Osteocyte (in vitro differentiated cells): Measurements from ENCODE around the gene POLA1. TPM values are rescaled to one million over a fixed set of nuclear protein-coding genes. Genes with fewer than 3 reads are reported as not detected.

ENCODE experiments used
- DNase-seq: peaks from one replicate; pipeline ENCODE4 v3.0.0; 2021; ENCODE audit warnings: mixed read lengths; ENCODE audit not compliant: unreplicated experiment; ENCODE audit errors: extremely low spot score
- H3K27ac Mint-ChIP-seq: one replicate; pipeline ENCODE4 v1.8.0; 2021; ENCODE audit warnings: mild to moderate bottlenecking, mixed read lengths; ENCODE audit not compliant: unreplicated experiment
- H3K27me3 Mint-ChIP-seq: one replicate; pipeline ENCODE4 v1.8.0; 2021; ENCODE audit warnings: mixed read lengths; ENCODE audit not compliant: unreplicated experiment
- H3K36me3 Mint-ChIP-seq: one replicate; pipeline ENCODE4 v1.8.0; 2021; ENCODE audit warnings: mixed read lengths; ENCODE audit not compliant: unreplicated experiment
- H3K4me1 Mint-ChIP-seq: one replicate; pipeline ENCODE4 v1.8.0; 2021; ENCODE audit warnings: mixed read lengths; ENCODE audit not compliant: unreplicated experiment
- H3K4me3 Mint-ChIP-seq: one replicate; pipeline ENCODE4 v1.8.0; 2021; ENCODE audit warnings: mild to moderate bottlenecking, moderate library complexity, mixed read lengths; ENCODE audit not compliant: unreplicated experiment
- H3K9me3 Mint-ChIP-seq: one replicate; pipeline ENCODE4 v1.8.0; 2021; ENCODE audit warnings: mixed read lengths; ENCODE audit not compliant: unreplicated experiment
- total RNA-seq: library from RNA; stranded (reverse); gene quantifications from 2 replicates; pipeline ENCODE4 v1.2.1, GENCODE V29; 2021
- TF ChIP-seq, protein P1 (sequence below): fragments of 200-600 bp; sonication (generic); IDR thresholded peaks from 2 replicates; pipeline ENCODE4 v1.5.0; 2021; ENCODE audit warnings: antibody characterized with exemption, mild to moderate bottlenecking, moderate library complexity

POLA1 gene
- total RNA-seq, 1 donor from 2014 or later = 17.3 TPM

DNA sequence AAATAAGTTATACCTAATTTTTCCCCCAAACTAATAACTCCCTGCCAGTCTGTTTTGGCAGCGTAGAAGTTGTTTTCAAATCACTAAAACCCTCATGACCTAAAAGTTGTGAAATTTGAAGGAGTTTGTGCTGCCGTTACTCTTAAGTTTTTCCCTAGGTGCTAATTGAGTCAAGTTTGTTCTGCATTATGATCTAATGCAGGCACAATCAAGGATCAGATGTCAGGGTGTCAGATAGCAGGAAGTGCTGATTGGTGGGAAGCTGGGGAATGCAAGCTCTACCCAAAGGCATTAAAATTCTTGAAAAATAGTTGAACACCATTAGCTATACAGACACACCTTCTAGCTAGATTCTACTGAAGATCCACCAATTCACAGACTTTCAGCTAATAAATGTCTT is 270.1 kb downstream of the POLA1 start:
- H3K36me3 Mint-ChIP-seq = no peaks in the 10 kb centered on the region
- no peak for DNase-seq
- TF ChIP-seq, protein P1, sequence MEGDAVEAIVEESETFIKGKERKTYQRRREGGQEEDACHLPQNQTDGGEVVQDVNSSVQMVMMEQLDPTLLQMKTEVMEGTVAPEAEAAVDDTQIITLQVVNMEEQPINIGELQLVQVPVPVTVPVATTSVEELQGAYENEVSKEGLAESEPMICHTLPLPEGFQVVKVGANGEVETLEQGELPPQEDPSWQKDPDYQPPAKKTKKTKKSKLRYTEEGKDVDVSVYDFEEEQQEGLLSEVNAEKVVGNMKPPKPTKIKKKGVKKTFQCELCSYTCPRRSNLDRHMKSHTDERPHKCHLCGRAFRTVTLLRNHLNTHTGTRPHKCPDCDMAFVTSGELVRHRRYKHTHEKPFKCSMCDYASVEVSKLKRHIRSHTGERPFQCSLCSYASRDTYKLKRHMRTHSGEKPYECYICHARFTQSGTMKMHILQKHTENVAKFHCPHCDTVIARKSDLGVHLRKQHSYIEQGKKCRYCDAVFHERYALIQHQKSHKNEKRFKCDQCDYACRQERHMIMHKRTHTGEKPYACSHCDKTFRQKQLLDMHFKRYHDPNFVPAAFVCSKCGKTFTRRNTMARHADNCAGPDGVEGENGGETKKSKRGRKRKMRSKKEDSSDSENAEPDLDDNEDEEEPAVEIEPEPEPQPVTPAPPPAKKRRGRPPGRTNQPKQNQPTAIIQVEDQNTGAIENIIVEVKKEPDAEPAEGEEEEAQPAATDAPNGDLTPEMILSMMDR = no peak
- no peaks in the 10 kb centered on the region for H3K9me3 Mint-ChIP-seq
- H3K27me3 Mint-ChIP-seq = no peaks in the 10 kb centered on the region
- H3K4me1 Mint-ChIP-seq = peaks cover 5% of the 10 kb centered on the region
- no peak overlapping the region for H3K27ac Mint-ChIP-seq
- no peak overlapping the region for H3K4me3 Mint-ChIP-seq

DNA sequence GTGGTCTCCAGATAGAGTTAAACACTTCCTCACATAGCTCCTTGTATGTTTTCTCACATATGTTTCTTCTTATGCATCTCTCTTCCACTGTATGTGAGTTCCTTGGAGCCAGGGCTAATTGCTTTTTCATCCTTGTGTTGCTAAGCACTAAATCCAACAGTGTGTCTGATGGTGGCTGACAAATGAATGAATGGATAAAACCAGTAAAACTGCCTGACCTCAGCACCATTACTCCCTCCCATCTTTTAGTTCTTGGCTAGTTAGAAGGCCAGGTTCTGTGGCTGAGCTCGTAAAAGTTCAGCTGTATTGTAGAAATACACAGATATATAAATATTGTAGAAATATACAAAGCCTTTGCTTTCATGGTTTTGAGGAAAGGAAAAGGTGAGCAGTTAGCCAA is 271.7 kb downstream of the POLA1 start:
- Mint-ChIP-seq H3K4me1 (peaks cover 5% of the 10 kb centered on the region), H3K4me3 (no peak overlapping the region), H3K27me3 (no peaks in the 10 kb centered on the region), H3K27ac (no peak overlapping the region), H3K9me3 (no peaks in the 10 kb centered on the region), H3K36me3 (no peaks in the 10 kb centered on the region)
- DNase-seq = no peak
- TF ChIP-seq, protein P1 = no peak

DNA sequence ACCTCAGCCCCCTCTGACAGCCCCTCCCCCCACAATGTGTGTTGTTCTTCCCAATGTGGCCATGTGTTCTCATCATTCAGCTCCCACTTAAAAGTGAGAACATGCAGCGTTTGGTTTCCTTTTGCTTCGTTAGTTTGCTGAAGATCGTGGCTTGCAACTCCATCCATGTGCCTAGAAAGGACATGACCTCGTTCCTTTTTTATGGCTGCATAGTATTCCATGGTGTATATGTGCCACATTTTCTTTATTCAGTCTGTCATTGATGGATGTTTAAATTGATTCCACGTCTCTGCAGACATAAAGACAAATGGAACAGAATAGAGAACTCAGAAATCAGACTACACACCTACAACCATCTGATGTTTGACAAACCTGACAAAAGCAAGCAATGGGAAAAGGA is 276.1 kb downstream of the POLA1 start:
- peaks cover 4% of the 10 kb centered on the region for H3K9me3 Mint-ChIP-seq
- no peaks in the 10 kb centered on the region for H3K4me1 Mint-ChIP-seq
- no peak overlapping the region for H3K4me3 Mint-ChIP-seq
- no peak for DNase-seq
- H3K36me3 Mint-ChIP-seq = no peaks in the 10 kb centered on the region
- no peak overlapping the region for H3K27ac Mint-ChIP-seq
- TF ChIP-seq, protein P1 = no peak
- H3K27me3 Mint-ChIP-seq = no peaks in the 10 kb centered on the region

DNA sequence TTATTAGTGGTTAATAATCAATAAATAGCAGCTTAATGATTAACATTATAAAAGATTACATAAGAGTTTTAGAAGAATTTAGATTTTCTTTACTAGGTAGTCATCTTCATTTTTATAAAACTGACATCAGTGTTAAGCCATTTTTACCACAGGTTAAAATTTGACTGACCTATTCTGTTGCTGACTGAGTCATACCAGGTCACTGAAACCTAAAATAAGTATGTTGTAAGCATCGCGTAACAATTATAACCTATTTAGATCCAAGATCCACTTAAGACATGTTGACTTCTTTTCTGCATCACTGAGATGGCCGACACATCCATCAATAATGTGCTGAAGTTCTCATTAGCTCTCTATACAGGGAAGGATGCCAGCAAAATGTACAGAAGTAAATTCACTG is 285.4 kb downstream of the POLA1 start:
- no peak overlapping the region for H3K4me3 Mint-ChIP-seq
- H3K9me3 Mint-ChIP-seq = no peaks in the 10 kb centered on the region

DNA sequence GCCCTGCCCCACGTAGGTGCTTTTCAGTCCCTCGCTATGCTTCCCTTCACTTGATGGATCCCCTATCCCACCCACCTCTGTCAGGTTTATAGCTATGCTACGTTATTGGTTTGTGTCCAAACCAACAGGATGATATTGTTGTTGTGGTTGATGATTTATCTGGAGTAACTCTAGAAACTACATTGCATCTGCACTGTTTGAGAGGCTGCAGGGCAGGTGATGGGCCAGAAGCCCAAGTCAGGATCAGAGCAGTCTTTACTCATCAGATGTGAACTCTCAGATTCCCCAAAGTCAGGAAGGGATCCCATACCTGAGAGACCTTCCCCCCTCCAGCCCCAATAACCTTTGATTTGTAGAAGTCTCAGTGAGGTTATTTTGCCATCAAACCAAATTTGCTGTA is 287.3 kb downstream of the POLA1 start:
- Mint-ChIP-seq H3K4me1 (peaks cover 12% of the 10 kb centered on the region), H3K36me3 (peaks cover 3% of the 10 kb centered on the region), H3K27ac (no peak overlapping the region), H3K9me3 (no peaks in the 10 kb centered on the region), H3K27me3 (no peaks in the 10 kb centered on the region), H3K4me3 (no peak overlapping the region)
- TF ChIP-seq, protein P1 = no peak
- no peak for DNase-seq

More for the DNA sequence above, 285.4 kb downstream of the POLA1 start:
- peaks cover 3% of the 10 kb centered on the region for H3K36me3 Mint-ChIP-seq
- H3K27me3 Mint-ChIP-seq = no peaks in the 10 kb centered on the region
- DNase-seq = no peak
- TF ChIP-seq, protein P1 = no peak
- peaks cover 12% of the 10 kb centered on the region for H3K4me1 Mint-ChIP-seq
- H3K27ac Mint-ChIP-seq = no peak overlapping the region
